GM12878 (cell line): ENCODE results near the gene KPTN. TPM values are rescaled to one million over a fixed set of nuclear protein-coding genes. Genes with fewer than 3 reads are reported as not detected.
A peak's percentile ranks its signal among the peaks of the same experiment; 100 is the strongest.

Experiments used
- ATAC-seq: fragments of 200-7000 bp; cut with Tn5 transposase; 3 replicates; pipeline ENCODE4 v1.9.1; 2020; ENCODE audit warnings: mild to moderate bottlenecking, moderate library complexity
- BruUV-seq: library from RNA; stranded (reverse); fragments of 400-500 nt; replicated peaks from 2 replicates; lab custom pipeline; 2021; lab: Mats Ljungman, UMichigan
- CTCF ChIA-PET: fragments of 300-600 bp; sonication (Branson Sonifier 250); formaldehyde crosslinking; extraction: SDS; loops from one replicate; lab custom pipeline; 2021; ENCODE audit warnings: inconsistent platforms; lab: Yijun Ruan, JAX
- POLR2A ChIA-PET: fragments of 350-600 bp; formaldehyde crosslinking; extraction: SDS; loops from one replicate; lab custom pipeline; 2021; ENCODE audit warnings: inconsistent platforms; lab: Charles Lee
- RAD21 ChIA-PET: fragments of 300-600 bp; sonication (Branson Sonifier 250); formaldehyde crosslinking; loops from one replicate; lab custom pipeline; 2023; ENCODE audit warnings: antibody characterized with exemption; ENCODE audit not compliant: unreplicated experiment; lab: Charles Lee
- SMC1A ChIA-PET: fragments of 300-600 bp; sonication (Branson Sonifier 250); formaldehyde crosslinking; loops from one replicate; lab custom pipeline; 2023; ENCODE audit not compliant: unreplicated experiment, uncharacterized antibody; lab: Charles Lee
- DNase-seq: peaks from one replicate; pipeline ENCODE4 v3.0.0-alpha.2; 2011; ENCODE audit warnings: low read depth, low spot score
- FAIRE-seq: peaks from 3 replicates; lab custom pipeline; 2011; peaks lifted over from hg19 to GRCh38; lab: Jason Lieb, UNC
- H2AFZ ChIP-seq: 2 replicates; pipeline ENCODE4 v1.6.0; 2011; ENCODE audit warnings: low read depth, low read length, control low read depth; ENCODE audit not compliant: control insufficient read depth
- H3K27ac ChIP-seq: 2 replicates; pipeline ENCODE4 v1.5.1; 2011; ENCODE audit warnings: control low read depth; ENCODE audit not compliant: control insufficient read depth, insufficient read depth
- H3K27me3 ChIP-seq, 2 experiments: replicated peaks in 1 of 2; 2 replicates each; pipeline versions ENCODE4 v1.6.0 to v1.6.1; 2011; ENCODE audit warnings: low read length in 1 of 2; ENCODE audit not compliant: control insufficient read depth in 2 of 2, insufficient read depth in 2 of 2
- H3K36me3 ChIP-seq, 2 experiments: 2 replicates each; pipeline ENCODE4 v1.5.1; 2011; ENCODE audit warnings: low read length in 1 of 2; ENCODE audit not compliant: control insufficient read depth in 2 of 2, insufficient read depth in 2 of 2
- H3K4me1 ChIP-seq: 2 replicates; pipeline ENCODE4 v1.6.1; 2011; ENCODE audit warnings: mild to moderate bottlenecking, low read length, moderate library complexity, mixed read lengths; ENCODE audit not compliant: control insufficient read depth, insufficient read depth
- H3K4me2 ChIP-seq: 2 replicates; pipeline ENCODE4 v1.6.0; 2011; ENCODE audit warnings: control low read depth; ENCODE audit not compliant: control insufficient read depth, insufficient read depth
- H3K4me3 ChIP-seq: fragments of 200-600 bp; sonication (generic); 2 replicates; pipeline ENCODE4 v1.5.1; 2016
- H3K79me2 ChIP-seq: 2 replicates; pipeline ENCODE4 v1.6.0; 2011; ENCODE audit warnings: low read length; ENCODE audit not compliant: control insufficient read depth, insufficient read depth
- H3K9ac ChIP-seq: 2 replicates; pipeline ENCODE4 v1.8.0; 2011; ENCODE audit warnings: low read length, control low read depth, mixed read lengths; ENCODE audit not compliant: control insufficient read depth, insufficient read depth
- H3K9me3 ChIP-seq: replicated peaks from 3 replicates; pipeline ENCODE4 v1.5.1; 2011; ENCODE audit warnings: mild to moderate bottlenecking, low read length; ENCODE audit not compliant: control insufficient read depth, insufficient read depth
- H4K20me1 ChIP-seq: 2 replicates; pipeline ENCODE4 v1.6.0; 2011; ENCODE audit not compliant: control insufficient read depth, insufficient read depth
- ATF7 ChIP-seq: fragments of 450-650 bp; IDR thresholded peaks from 2 replicates; pipeline ENCODE4 v1.6.1; 2016; ENCODE audit warnings: low read depth, mild to moderate bottlenecking
- CEBPB ChIP-seq, 2 experiments: fragments of 150-350 bp in 1 of 2; IDR thresholded peaks; 2 replicates each; pipeline ENCODE4 v1.6.1; 2012 to 2014; ENCODE audit warnings: low read depth in 2 of 2, low read length in 2 of 2, borderline replicate concordance in 1 of 2, inconsistent platforms in 1 of 2
- EGR1 ChIP-seq, 2 experiments: IDR thresholded peaks; 1 replicate in 1 of 2; 2 replicates in 1 of 2; pipeline ENCODE4 v1.6.1; 2011 to 2012; ENCODE audit warnings: low read depth in 2 of 2, low read length in 2 of 2, borderline replicate concordance in 1 of 2, mild to moderate bottlenecking in 1 of 2, moderate library complexity in 1 of 2
- IKZF1 ChIP-seq: fragments of 450-650 bp; conservative IDR thresholded peaks from 2 replicates; pipeline ENCODE4 v1.6.1; 2017; ENCODE audit warnings: antibody characterized with exemption, mild to moderate bottlenecking
- NFYB ChIP-seq: IDR thresholded peaks from 2 replicates; pipeline ENCODE4 v1.6.1; 2011; ENCODE audit warnings: low read depth, mild to moderate bottlenecking, low read length, improper control_type of control experiment, moderate library complexity; ENCODE audit not compliant: insufficient read depth
- NR2C1 ChIP-seq: fragments of 450-650 bp; IDR thresholded peaks from 2 replicates; pipeline ENCODE4 v1.6.1; 2017; ENCODE audit warnings: antibody characterized with exemption, mild to moderate bottlenecking, moderate library complexity
- PAX5 ChIP-seq: IDR thresholded peaks from 2 replicates; pipeline ENCODE4 v1.6.1; 2011; ENCODE audit warnings: low read depth, low read length, borderline replicate concordance
- WGBS: methylation state at CpG from one replicate; pipeline ENCODE4 v1.1.6; 2016; ENCODE audit warnings: low lambda C conversion rate; ENCODE audit not compliant: insufficient replicate concordance, insufficient coverage; ENCODE audit errors: missing lambda C conversion rate; 5-methylcytosine and 5-hydroxymethylcytosine counted together
- in situ Hi-C: fragments of 300-500 bp; cut with MboI; formaldehyde crosslinking; loops from 9 replicates; pipeline ENCODE4 v1.14.3; 2018; ENCODE audit warnings: mixed read lengths
- intact Hi-C: fragments of 100-400 bp; cut with micrococcal nuclease; formaldehyde crosslinking; loops from one replicate; pipeline ENCODE4 v1.14.2; 2022; ENCODE audit not compliant: unreplicated experiment
- polyA plus RNA-seq, 11 experiments: library from polyadenylated mRNA; depleted of rRNA in 4 of 11; unstranded in 6 of 11; stranded (reverse) in 5 of 11; fragments of >200 nt; fragmentation: Nextera tagmentation in 4 of 11; fragmentation: Illumina TruSeq in 1 of 11; extraction: Ambion mirVana in 4 of 11; extraction: Trizol in 1 of 11; gene quantifications; 1 replicate in 1 of 11; 2 replicates in 10 of 11; pipeline versions ENCODE4 v1.2.1 to v1.2.3, GENCODE V29; 2011 to 2016; ENCODE audit warnings: inconsistent platforms in 2 of 11, missing spikeins in 2 of 11, low read depth in 1 of 11
- total RNA-seq, 4 experiments: library from RNA; depleted of rRNA in 3 of 4; stranded (reverse); fragments of >200 nt in 3 of 4; fragmentation: Illumina TruSeq in 1 of 4; extraction: Trizol in 1 of 4; gene quantifications; 2 replicates each; pipeline versions ENCODE4 v1.2.1 to v1.2.3, GENCODE V29; 2013 to 2021
- TF ChIP-seq, protein P1 (sequence below): fragments of 450-650 bp; IDR thresholded peaks from 2 replicates; pipeline ENCODE4 v1.6.1; 2017; ENCODE audit warnings: borderline replicate concordance
- TF ChIP-seq, protein P2 (sequence below): fragments of 450-650 bp; IDR thresholded peaks from 2 replicates; pipeline ENCODE4 v1.6.1; 2017; ENCODE audit warnings: antibody characterized with exemption, mild to moderate bottlenecking, moderate library complexity

The KPTN gene
- total and polyA plus RNA-seq, 10 of the 15 experiments (the other 5 are each of a cell fraction or from before 2014, with no cell fraction given): 0.60 to 10.1 (median 6.0) TPM

DNA sequence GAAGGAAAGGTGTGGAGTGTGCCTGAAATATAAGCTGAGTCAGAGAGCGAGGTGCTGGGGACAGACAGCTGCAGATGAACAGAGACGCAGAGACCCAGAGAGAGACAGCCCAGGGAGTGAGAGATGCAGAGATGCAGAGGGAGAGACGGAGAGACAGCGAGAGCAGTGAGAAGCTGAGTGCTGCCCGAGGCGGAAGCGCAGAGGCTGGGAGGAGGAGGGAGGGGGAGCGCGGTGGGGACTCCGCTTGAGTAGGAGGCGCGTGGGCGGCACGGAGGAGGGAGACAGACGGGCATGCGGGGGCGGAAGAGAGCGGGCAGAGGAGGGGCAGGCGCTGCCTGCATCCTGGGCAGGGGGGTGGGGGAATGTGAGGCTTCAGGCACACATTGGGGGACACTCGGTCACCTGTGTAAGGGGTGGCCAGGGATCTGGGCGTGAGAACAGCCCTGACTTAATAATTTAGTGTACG is 38.0 kb downstream of the KPTN start:
- peaks cover 3 to 7% of the 10 kb centered on the region in 2 experiments; a peak in 3 of 4 replicates for H3K27me3 ChIP-seq
- 4% methylated on average over 14 of the region's 22 CpGs for WGBS

More for the DNA sequence above, 38.0 kb downstream of the KPTN start:
- H3K9me3 ChIP-seq: no peaks in the 10 kb centered on the region; the same call in 2 of the 3 replicates
- ChIA-PET SMC1A (no interaction called here), CTCF (interaction anchor here (1.6 kb wide), 1 partner anchor 9 kb away, joined by 7 read pairs; no protein-coding TSS in a partner anchor), POLR2A (no interaction called here), RAD21 (interaction anchor here (1.0 kb wide), 1 partner anchor 9 kb away, joined by 3 read pairs; no protein-coding TSS in a partner anchor)
- peak overlapping the region; percentile 55; the same call in 1 of the 2 replicates for H3K4me2 ChIP-seq
- TF ChIP-seq IKZF1 (no peak), ATF7 (peak; percentile 20; the same call in 1 of the 2 replicates), NFYB (no peak), NR2C1 (no peak), EGR1 (IDR thresholded peaks at IDR 0.05; ENCODE audit: borderline replicate concordance in 1 of 2, low read depth in 2 of 2, low read length in 2 of 2) (peak in 1 of 2 experiments; percentile 95; a peak in 2 of 3 replicates), CEBPB (IDR thresholded peaks at IDR 0.05; ENCODE audit: borderline replicate concordance in 1 of 2, low read depth in 2 of 2, low read length in 2 of 2) (no peak), PAX5 (no peak)
- TF ChIP-seq, protein P1, sequence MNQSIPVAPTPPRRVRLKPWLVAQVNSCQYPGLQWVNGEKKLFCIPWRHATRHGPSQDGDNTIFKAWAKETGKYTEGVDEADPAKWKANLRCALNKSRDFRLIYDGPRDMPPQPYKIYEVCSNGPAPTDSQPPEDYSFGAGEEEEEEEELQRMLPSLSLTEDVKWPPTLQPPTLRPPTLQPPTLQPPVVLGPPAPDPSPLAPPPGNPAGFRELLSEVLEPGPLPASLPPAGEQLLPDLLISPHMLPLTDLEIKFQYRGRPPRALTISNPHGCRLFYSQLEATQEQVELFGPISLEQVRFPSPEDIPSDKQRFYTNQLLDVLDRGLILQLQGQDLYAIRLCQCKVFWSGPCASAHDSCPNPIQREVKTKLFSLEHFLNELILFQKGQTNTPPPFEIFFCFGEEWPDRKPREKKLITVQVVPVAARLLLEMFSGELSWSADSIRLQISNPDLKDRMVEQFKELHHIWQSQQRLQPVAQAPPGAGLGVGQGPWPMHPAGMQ: no peak
- TF ChIP-seq, protein P2, sequence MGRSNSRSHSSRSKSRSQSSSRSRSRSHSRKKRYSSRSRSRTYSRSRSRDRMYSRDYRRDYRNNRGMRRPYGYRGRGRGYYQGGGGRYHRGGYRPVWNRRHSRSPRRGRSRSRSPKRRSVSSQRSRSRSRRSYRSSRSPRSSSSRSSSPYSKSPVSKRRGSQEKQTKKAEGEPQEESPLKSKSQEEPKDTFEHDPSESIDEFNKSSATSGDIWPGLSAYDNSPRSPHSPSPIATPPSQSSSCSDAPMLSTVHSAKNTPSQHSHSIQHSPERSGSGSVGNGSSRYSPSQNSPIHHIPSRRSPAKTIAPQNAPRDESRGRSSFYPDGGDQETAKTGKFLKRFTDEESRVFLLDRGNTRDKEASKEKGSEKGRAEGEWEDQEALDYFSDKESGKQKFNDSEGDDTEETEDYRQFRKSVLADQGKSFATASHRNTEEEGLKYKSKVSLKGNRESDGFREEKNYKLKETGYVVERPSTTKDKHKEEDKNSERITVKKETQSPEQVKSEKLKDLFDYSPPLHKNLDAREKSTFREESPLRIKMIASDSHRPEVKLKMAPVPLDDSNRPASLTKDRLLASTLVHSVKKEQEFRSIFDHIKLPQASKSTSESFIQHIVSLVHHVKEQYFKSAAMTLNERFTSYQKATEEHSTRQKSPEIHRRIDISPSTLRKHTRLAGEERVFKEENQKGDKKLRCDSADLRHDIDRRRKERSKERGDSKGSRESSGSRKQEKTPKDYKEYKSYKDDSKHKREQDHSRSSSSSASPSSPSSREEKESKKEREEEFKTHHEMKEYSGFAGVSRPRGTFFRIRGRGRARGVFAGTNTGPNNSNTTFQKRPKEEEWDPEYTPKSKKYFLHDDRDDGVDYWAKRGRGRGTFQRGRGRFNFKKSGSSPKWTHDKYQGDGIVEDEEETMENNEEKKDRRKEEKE: no peak
- peaks cover 10% of the 10 kb centered on the region for H3K4me1 ChIP-seq
- BruUV-seq: no TSS peak
- no peak overlapping the region for H3K27ac ChIP-seq
- no peak overlapping the region; the same call in 1 of the 2 replicates for H3K9ac ChIP-seq
- H3K4me3 ChIP-seq: no peak overlapping the region
- H2AFZ ChIP-seq: no peak overlapping the region; the same call in 1 of the 2 replicates
- peak; percentile 70 for ATAC-seq
- no peak for FAIRE-seq
- H3K79me2 ChIP-seq: no peaks in the 10 kb centered on the region
- no peaks in the 10 kb centered on the region for H4K20me1 ChIP-seq
- DNase-seq: no peak
- intact Hi-C loops: no loop called here
- in situ Hi-C loops: no loop called here
- no peaks in the 10 kb centered on the region for H3K36me3 ChIP-seq
